GM06990 (cell line): ENCODE data around the gene ZSCAN5B.

Source experiments
- DNase-seq: peaks from one replicate; pipeline ENCODE4 v3.0.0-alpha.2; 2011; ENCODE audit not compliant: insufficient read length; ENCODE audit errors: extremely low read depth
- H3K27me3 ChIP-seq: replicated peaks from 2 replicates; pipeline ENCODE4 v1.6.0; 2011; ENCODE audit warnings: low read length; ENCODE audit not compliant: control insufficient read depth, insufficient read depth
- H3K36me3 ChIP-seq: 2 replicates; pipeline ENCODE4 v1.5.1; 2011; ENCODE audit warnings: low read length; ENCODE audit not compliant: control insufficient read depth, insufficient read depth
- H3K4me3 ChIP-seq: replicated peaks from 2 replicates; pipeline ENCODE4 v1.5.1; 2011; ENCODE audit warnings: low read depth, mild to moderate bottlenecking, control low read depth, low read length
- TF ChIP-seq, protein P1 (sequence below): IDR thresholded peaks from 2 replicates; pipeline ENCODE4 v1.5.1; 2011; ENCODE audit warnings: low read length, control low read depth, mild to moderate bottlenecking, inconsistent platforms; ENCODE audit not compliant: insufficient read depth, poor library complexity, severe bottlenecking

Gene ZSCAN5B

DNA sequence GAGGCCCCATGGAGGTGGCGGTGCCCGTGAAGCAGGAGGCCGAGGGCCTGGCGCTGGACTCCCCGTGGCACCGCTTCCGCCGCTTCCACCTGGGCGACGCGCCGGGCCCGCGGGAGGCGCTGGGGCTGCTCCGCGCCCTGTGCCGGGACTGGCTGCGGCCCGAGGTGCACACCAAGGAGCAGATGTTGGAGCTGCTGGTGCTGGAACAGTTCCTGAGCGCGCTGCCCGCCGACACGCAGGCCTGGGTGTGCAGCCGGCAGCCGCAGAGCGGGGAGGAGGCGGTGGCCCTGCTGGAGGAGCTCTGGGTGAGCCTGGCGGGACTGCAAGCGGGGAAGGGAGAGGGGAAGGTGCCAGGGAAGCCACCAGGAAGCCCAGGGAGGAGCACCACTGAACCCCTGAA lies 50.7 kb downstream of the ZSCAN5B start:
- Histone ChIP-seq H3K27me3 (no peaks in the 10 kb centered on the region), H3K4me3 (no peak overlapping the region), H3K36me3 (peaks cover 15% of the 10 kb centered on the region)
- TF ChIP-seq, protein P1, sequence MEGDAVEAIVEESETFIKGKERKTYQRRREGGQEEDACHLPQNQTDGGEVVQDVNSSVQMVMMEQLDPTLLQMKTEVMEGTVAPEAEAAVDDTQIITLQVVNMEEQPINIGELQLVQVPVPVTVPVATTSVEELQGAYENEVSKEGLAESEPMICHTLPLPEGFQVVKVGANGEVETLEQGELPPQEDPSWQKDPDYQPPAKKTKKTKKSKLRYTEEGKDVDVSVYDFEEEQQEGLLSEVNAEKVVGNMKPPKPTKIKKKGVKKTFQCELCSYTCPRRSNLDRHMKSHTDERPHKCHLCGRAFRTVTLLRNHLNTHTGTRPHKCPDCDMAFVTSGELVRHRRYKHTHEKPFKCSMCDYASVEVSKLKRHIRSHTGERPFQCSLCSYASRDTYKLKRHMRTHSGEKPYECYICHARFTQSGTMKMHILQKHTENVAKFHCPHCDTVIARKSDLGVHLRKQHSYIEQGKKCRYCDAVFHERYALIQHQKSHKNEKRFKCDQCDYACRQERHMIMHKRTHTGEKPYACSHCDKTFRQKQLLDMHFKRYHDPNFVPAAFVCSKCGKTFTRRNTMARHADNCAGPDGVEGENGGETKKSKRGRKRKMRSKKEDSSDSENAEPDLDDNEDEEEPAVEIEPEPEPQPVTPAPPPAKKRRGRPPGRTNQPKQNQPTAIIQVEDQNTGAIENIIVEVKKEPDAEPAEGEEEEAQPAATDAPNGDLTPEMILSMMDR: no peak
- no peak for DNase-seq

DNA sequence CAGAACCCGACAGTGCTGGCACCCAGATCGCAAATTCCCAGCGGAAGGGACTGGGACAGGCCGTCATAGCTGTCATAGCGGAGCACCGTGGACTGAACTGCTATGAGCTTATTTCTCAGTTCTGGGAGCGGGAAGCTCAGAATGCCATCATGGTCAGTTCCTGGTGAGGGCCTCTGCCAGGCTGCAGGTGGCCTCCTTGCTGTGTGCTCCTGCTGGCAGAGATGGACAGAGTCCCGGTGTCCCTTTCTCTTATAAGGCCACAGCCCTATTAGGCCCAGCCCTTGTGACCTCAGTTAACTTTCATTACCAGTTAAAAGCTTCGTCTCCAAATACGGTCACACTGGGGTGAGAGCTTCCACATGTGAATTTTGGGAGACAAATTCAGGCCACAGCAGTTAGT lies 51.9 kb downstream of the ZSCAN5B start:
- H3K36me3 ChIP-seq: peaks cover 15% of the 10 kb centered on the region
- H3K4me3 ChIP-seq: no peak overlapping the region
- no peak for DNase-seq
- no peaks in the 10 kb centered on the region for H3K27me3 ChIP-seq
- TF ChIP-seq, protein P1: no peak

DNA sequence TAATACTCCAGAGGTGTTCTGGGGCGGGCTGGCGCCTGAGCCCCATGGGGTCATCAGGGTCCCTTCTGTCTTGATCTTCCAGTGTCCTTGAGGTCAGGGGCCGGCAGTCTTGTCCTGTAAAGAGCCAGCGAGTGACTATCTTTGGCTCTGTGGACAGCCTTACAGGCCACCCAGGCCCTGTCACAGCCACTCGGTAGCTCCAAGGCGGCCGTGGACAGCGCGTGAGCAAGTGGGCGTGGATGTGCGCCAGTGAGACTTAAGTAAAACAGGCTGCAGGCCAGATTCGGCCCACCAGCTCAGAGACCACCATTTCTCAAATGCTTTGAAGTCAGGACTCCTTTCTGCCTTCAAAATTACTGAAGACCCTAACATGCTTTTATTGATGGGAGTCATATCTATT lies 52.8 kb downstream of the ZSCAN5B start:
- peaks cover 13% of the 10 kb centered on the region for H3K36me3 ChIP-seq
- no peak for DNase-seq
- no peaks in the 10 kb centered on the region for H3K27me3 ChIP-seq
- TF ChIP-seq, protein P1: no peak
- H3K4me3 ChIP-seq: no peak overlapping the region

DNA sequence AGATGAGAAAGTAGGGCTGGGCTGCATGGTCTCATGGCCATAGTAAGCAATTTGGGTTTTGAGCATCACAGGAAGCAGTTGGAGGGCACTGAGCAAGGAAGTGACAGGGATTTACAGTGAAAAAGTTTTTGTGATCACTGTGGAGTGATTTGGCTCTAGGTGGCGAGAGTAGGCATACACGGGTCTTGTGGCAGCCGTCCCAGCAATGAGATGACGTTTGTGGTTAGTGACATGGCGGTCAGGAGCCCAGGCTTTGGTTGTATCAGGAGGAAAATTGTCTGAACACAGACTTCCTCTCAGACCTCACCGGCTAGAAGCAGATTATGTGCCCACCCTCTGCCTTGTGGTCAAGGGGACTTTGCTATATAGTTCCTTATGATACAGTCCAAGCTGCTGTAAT lies 53.2 kb downstream of the ZSCAN5B start:
- no peaks in the 10 kb centered on the region for H3K27me3 ChIP-seq
- no peak overlapping the region for H3K4me3 ChIP-seq
- no peak for DNase-seq
- peaks cover 12% of the 10 kb centered on the region for H3K36me3 ChIP-seq
- TF ChIP-seq, protein P1: no peak

DNA sequence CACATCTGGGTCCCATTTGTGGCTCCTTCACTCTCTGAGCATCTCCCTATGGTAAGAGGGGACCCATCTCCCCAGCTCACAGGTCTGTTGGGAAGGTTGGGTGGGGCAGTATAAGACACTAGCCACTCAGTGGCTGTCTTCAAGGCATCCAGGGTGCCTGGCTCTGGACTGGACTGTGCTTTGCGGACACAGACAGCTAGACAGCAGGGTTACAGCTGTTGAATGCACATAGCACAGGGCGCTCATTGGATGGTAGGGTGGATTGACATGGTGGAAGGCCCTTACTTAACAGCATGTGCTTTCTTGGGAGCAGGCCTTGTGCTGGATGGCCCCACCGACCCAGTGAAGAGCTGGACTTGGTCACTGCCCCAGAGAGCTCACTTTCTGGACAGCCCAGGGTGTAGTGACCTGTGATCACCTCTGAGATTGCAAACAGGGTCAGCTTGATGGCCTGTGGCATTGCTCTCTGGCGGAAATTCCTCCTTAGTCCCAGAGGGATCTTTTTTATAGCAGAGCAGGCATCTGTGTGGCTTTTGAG lies 54.6 kb downstream of the ZSCAN5B start:
- TF ChIP-seq, protein P1: no peak
- H3K27me3 ChIP-seq: no peaks in the 10 kb centered on the region
- peaks cover 7% of the 10 kb centered on the region for H3K36me3 ChIP-seq
- no peak overlapping the region for H3K4me3 ChIP-seq
- no peak for DNase-seq
